ENCODE results near the gene PACSIN2.

Gene PACSIN2

DNA sequence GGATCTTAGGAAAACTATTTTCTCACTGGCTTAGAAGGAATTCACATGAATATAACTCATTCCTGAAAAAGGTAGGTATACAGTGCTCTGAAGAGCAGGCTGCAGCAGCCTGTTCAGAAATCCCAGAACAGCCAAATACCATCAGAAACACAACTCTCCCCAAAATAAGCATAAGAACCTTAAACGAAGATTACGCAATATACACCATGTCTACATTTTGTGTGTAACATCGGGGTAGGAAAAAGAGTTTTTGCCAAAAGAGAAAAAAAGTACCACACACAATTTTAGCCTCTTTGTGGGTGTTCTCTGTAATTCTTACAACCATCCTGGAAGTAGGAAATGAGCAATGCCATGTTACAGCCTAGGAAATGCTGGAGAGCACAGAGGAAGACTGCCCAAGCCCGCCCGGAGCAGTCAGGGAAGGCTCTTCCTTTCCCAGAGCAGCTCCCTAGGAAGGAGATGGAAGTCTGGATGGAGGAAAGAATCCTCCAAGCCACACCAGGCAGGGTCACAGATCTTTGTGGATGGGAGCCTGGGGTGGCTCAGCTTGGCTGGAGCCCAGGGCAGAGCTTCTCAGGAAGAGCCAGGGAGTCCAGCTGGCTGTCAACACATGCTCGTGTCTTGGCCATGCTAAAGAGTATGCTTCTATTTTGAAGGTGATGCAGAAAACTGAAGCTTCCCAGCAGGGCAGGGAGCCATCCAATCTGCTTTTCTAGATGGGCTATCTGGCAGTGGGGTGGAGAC, 108.2 kb downstream of the PACSIN2 start:
- DNase-seq (ENCODE audit: low read depth, low spot score) = no peak

DNA sequence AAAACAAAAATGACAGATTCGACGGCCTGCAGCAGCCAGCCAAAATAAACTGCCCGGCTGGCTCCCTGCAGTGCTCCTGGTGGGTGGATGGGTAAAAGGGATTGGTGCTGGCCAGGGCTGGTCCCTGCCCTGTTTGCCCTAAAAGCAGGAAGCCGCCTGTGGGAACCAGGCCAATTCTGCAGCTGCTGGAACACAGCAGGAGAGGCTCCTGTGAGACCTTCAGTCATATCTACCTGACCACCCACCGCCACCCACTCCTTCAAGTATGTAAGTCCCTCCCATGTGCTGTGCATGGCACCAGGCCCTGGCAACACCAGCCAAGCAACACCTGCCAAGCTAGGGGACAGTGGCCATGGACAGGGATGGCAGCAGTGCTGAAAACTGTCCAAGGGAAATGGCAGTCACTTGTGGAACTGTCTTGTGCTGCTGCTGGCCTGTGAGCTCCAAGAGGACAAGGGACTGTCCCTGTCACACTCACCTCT, 109.2 kb downstream of the PACSIN2 start:
- no peak for DNase-seq (ENCODE audit: low read depth, low spot score)

DNA sequence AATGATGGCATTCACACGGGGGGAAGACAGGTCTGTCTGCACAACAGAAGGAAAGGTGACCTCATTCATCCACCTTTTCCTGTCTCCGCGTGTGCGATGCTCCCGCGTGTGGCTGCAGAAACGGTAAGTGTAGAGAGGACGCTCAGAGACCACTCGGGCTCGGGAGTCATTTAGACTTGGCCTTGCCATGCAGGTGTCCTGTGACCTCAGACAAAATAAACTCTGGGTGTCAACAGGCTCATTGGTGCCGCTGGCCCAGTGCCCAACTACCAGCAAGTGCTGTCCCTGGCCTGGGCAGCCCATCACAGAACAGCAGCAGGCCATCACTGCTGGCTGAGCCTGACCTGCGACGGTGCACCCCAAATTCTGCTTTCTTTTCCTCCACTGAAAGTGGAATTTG, 109.7 kb downstream of the PACSIN2 start:
- no peak for DNase-seq (ENCODE audit: low read depth, low spot score)

DNA sequence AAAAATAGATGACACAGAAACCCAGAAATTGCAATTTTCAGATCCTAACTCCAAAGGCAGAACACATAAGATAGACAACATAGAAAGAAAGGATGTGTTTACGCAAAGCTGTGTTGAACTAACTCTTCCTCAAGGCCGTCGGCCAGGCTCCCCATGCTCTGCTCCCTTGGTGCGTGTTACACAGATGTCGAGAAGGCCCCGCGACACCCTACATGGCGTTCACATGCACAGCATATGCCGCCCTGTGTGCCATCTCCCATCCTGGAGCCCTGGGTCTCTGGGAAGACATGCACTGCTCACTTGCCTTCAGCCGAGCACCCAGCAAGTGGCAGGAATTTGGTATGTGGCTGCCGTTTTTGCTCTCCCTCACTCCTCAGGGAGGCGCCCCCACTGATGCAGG, 110.9 kb downstream of the PACSIN2 start:
- no peak for DNase-seq (ENCODE audit: low read depth, low spot score)

DNA sequence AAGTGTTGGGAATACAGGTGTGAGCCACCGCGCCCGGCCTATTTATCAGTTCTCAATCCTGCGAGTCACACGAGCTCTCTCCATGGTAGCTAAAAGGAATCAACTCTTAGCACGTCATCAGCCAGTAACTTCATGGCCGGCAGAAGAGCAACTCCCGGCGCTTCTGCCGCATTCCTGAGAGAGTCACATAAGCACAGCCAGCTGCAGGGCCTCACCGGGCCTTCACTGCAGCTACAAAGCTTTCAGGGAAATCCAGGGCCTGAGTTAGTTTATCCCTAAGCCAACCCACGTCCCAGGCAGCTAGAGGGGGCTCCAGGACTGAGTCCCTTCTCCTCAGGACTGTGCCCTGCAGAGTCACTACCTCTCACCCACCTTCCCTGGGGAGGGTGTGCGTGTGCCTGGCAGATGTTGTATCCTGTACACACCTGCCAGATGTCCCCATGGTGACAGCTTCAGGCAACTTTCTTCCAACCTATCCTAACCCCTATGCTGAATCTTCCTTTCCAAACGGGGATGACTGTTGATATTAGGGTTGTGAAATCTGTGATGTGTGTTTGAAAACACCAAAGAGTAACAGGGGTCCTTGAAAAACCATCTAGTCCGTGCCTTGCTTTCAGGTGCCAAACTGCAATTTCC, 112.0 kb downstream of the PACSIN2 start:
- no peak for DNase-seq (ENCODE audit: low read depth, low spot score)

DNA sequence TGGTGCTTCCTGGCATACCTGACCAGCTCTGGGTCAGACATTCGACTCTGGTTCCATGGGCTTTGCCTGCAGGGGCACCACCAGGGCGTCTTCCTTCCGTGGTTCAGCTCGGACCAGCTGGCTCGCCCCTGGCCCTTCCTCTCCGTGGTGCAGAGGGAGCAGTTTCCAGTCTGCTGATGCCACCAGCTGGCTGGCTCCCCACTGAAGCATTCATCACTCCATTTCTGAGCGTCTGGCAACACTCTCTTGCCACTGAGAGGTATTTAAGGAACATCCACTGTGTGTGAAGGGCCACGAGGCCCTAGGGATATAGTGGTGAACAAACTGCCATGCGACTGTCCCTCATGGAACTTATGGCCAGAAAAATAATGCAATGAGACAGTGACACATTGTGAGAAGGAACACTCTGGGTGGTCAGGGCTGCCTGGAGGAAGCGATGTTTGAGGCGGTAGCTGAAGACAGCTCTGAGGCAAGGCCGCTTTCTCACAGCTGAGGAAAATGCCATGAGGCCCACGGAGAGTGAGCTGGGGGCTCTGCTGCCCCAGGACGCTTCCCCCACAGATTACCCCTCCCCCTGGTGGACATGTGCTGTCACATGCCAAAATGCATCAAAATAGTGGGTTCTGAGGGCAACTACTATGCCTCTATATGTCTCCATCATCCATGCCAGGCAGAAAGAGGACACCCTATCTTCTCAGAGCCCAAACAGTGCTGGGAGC, 113.0 kb downstream of the PACSIN2 start:
- no peak for DNase-seq (ENCODE audit: low read depth, low spot score)

DNA sequence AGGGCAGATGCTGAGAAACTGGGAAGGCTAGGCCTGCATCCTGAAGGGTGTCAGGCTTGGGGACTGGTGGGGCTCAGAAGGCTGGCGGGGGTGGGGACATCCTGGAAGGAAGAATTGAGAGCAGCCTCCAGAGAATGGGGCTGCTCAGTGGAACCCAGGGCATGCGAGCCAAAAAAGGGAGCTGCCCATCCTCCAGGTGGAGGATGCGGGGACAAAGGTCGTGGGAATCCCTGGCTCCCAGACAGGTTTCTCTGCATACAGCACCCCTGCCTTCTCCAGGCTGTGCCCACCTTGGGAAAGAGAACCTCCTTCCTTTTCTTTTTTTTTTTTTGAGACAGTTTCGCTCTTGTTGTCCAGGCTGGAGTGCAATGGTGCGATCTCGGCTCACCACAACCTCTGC, 117.0 kb downstream of the PACSIN2 start:
- DNase-seq (ENCODE audit: low read depth, low spot score) = no peak

DNA sequence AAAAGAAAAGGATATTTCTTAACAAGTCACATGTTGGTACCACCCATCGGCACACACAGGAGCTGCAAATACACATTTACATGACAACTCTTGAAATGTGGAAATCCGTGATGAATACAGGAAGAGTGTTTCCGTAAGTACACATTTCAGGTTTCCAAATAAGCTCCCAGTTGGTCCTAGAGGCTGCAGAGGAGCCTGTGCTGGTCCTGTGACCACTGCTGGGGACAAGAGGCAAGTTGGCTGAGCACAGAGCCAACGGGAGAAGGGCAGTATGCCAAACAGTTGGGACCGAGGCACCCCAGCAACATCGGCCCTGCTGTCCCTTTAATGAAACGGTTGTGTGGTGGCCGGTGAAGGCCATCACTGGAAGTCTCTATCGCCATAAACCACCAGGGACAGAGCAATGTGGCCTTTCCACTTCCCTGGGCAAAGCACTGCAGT, 119.4 kb downstream of the PACSIN2 start:
- DNase-seq (ENCODE audit: low read depth, low spot score) = no peak

DNA sequence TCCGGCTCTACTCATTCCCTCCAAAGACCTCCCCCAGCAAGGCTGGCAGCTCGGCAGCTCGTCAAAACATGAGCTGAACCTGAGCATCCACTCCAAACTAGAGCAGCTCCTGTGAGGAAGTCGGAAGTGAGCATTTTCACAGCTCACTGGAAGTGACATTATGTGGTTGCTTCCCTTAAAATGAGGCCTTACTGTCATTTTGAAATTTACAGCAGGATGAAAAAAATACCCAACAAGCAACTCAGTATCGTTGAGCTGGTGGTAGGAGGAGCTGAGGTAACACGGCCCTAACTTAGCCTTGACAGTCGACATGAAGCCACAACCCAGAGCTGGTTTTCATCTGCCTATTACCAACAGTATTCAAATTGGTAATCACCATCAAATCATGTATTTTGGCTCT, 119.9 kb downstream of the PACSIN2 start:
- no peak for DNase-seq (ENCODE audit: low read depth, low spot score)

DNA sequence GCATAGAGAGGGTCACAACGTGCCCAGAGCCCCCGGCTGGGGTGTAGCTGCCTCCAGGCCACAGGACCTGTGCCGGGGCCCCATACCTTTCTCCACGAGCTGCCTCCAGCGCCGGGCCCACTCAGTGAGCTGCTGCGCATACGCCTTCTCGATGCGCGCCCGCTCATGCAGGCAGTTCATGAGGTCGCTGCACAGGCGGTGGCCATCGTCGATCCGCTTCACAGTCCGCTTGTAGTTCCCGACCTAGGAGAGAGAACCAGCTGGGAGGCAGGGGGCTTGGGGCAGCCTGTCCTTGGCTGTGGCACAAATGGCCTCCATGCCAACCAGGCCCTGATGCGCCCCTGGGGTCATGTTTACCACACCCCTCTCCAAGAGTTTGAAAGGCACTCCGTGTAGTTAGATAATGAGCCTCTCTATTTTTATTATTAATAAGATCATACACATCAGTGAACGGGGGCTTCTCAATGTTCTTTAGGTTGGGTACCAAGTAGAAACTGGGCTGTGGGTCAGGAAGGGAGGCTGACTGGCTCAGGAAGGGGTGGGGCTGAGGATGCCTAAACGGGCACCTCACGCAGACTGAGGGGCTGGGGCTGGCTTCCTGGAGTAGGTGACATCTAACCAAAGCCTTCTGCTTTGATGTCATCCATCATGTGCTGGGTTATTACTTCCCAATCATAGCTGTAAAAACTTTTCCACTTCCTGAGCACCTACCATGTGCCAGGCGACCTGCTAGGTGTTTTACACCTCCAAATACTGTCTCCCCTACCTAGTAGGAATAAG, 121.4 kb downstream of the PACSIN2 start:
- no peak for DNase-seq (ENCODE audit: low read depth, low spot score)

DNA sequence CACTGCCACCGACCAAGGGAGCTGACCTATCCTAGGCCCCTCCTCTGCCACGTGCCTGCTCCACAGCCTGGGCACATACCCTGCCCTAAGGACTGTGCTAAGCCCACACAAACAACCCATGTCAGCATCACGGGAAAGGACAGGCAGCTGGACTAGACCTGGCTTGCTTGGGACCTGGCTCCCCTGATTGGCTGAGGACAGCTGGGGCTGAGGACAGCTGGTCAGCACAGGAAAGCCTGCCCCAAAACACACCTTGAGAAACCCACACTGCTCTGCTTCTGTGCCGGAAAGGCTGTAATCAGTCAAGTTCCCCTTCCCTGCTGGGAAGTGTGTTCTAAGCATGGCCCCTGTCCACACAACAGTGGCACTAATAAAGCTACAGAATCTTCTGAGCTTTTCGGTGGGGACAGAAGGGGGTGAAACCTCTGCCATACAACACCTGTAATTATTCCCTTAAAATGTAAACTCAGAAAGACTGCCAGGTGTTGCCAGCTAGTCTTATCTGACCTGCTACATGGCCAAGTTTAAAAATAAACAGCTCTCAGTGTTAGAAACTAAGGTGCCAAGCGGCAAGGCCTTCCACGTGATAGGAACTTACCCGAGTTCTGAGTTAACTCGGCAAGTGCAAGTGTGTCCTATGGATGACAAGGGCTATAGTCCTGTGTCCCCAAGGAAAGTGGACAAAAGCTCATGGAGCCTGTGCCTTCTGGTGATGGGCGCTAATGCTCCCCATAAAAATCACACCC, 122.2 kb downstream of the PACSIN2 start:
- DNase-seq (ENCODE audit: low read depth, low spot score) = no peak

DNA sequence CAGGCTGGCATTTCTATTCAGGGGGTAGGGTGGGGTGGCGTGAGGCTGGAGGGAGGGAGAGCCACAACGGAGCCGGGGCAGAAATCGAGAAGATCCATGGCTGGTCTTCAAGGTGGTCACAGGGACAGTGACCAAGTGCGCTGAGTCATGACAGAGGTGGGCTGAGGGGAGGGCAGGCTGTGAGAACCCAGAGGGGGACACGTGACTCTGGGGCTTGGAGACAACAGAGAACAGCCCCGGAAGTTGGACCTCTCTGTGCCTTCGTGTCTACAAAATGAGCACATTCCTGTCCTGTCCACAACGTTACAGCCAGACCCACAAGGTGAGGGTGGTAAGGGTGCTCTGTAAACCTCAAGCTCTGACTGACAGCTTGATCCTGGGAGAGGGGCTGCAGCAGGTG, 122.8 kb downstream of the PACSIN2 start:
- no peak for DNase-seq (ENCODE audit: low read depth, low spot score)

DNA sequence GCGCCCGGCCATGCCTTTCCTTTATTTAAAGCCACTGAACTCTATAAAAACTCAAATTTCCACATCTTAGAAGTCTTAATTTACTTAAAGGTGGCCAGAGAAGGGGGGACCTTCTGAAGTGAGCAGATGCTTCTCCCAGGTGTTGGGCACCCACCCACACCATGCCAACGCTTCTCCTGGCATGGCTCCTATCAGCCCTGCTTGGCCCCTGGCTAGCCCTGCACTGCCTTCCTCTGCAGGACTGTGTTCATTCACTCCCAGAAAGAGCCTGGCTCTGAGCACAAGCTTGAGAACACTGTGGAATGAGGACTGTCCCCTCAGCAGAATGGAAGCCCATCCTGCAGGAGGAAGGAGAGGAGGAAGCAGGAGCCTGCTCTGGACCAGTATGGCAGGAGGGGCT, 123.3 kb downstream of the PACSIN2 start:
- no peak for DNase-seq (ENCODE audit: low read depth, low spot score)

DNA sequence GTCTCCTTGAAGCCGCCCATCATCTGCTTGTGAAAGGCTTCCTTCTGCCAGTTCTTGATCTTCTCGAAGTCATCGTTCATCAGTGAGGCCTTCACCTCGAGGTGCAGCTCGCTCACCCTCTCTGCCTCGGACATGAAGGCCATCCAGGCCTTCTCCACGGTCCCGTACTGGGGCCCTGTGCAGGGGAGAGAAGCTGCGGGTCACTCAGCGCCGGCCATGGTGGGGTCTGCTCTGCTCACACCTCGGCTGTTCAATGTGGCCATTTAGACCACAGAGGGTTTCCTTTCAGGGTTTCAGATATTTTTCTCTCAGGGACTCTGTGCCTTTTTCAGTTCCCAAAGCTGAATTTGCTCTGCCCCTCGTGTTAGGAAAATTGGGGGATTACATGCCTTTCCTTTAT, 123.9 kb downstream of the PACSIN2 start:
- DNase-seq (ENCODE audit: low read depth, low spot score) = no peak

DNA sequence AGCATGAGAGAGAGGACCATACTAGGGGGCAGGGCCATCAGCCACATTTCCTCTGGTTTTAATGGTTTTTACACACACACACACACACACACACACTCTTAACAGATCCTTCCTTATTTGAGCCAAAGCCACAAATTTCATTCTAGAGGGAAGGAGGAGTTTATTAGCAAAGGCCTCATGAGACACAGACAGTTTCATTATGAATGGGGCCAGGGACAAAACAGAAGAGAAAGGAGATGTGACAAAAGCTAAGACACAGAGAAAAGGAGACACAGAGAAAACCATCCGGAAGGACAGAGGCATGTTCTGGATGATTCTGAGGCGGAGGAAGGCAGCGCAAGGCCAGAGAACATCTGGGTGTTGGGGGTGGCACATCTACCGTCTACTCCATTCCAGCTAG, 125.6 kb downstream of the PACSIN2 start:
- DNase-seq (ENCODE audit: low read depth, low spot score) = no peak

DNA sequence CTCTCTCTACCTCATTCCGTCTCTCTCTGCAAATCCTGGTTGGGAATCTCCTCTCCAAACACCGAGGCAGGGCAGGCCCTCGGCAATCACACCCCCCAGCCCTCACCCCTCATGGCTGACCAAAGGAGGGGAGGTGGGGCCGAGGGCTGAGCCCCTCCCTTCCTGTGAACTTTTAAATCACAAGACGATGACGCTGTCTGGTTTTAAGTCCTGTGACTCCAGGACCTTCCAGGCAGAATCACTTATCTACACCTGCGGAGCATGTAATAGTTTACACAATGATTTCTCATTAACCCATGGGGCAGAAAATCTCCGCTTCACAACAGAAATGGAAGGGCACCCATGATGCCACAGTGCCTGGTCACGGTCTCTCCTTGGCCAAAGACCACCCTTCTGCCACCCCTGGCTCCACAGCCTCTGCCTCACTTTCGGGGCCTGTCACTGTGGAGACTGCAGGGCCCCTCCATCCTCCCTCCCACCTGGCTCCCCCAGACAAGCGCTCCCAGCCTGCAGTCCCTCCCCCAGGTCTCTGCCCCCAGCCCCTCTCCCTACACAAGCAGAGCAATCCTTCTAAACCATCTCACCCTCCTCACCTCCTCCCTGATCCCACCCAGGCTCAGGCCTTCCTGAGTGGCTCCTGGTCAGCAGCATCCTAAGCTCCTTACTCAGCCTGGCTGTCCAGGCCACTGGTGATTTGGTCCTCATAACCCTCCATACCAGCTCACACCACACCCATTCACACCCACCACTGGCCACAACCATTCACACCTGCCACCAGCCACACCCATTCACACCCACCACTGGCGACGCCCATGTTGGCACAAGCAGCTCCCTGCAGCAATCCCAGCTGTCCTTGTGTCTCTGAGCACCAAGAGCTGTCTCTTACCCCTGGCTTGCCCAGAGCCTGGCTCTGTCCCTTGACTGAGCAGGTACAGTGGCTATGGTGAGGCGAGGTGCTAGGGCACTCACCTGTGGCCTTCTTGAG, 127.1 kb downstream of the PACSIN2 start:
- DNase-seq (ENCODE audit: low read depth, low spot score) = no peak

DNA sequence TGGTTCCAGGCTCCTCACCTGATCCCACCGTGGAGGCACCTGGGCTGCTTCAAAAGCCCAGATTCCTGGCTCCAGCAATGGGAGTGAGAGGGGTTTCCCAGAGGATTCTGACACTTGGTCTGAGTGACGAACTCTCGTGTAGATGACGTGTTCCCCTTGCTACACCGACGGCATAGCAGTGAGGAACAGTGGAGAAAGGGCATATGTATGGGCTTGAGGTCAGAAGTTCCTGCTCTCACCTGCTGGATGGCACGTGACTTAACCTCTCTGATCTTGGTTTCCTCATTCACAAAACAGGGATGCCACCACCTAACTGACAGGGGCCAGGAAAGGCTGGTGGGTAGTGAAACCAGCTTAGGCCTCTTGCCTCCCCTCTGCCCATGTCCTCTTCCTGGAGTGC, 127.8 kb downstream of the PACSIN2 start:
- no peak for DNase-seq (ENCODE audit: low read depth, low spot score)

DNA sequence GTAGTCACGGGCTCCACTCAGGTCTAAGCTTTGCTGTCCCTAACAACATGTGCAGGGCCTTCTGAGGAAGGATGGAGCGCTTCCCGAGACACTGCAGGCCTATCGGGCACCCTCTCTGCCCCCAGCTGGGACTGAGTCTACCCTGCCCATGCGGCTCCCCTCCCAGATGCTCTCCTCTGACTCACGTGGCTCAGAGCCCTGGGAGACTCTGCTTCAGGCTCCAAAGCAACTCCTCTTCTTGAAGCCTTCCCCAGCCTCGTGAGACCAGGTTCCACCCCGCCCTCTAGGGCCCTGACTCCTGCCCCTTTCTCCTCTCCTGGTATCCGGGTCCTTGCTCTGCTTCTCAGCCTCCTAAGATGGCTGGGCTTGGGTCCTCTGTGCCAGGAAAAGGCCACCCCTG, 129.5 kb downstream of the PACSIN2 start:
- no peak for DNase-seq (ENCODE audit: low read depth, low spot score)

DNA sequence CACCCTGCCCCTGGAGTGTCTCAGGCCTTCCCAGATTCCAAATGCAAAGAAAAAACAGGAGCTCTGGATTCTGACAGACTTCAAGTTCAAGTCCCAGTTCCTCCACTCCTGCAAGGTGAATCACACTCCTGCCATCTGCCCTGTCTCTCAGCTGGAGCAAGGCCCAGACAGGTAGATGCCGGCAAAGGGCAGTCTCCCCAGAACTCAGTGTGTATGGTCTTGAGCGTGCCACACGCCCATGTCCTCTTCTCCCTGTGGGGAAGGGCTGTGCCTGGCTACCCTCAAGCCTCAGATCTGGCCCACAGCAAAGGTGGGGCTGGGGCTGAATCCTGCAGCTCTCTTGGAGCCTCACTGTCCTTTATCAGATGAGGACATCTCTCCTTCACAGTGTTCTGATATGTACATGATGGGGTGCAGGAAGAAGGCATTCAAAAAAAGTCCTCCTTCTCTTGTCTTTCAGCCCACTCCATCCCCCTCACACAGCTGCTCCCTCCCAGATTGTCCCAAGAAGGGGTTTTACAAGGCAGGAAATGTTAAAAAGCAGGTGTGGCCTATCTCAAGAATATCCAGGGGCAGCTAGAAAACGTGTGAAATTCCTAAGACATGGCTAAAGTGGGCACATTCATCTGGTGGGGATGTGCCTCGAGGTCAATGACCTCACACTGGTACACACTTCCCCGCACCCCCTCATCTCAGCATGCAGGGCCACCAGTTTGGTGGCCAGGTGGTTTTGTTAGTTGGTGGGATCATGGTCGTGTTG, 130.2 kb downstream of the PACSIN2 start:
- no peak for DNase-seq (ENCODE audit: low read depth, low spot score)
